Sigmoid colon (tissue), 3 donors: ENCODE data around the gene HCN4.

ENCODE experiments used
- CTCF ChIP-seq, 4 experiments: fragments of 450-650 bp in 3 of 4; fragments of 200-600 bp in 1 of 4; IDR thresholded peaks; one replicate each; pipeline ENCODE4 v1.5.1; 2016 to 2019; ENCODE audit warnings: antibody characterized with exemption in 4 of 4, mild to moderate bottlenecking in 3 of 4, moderate library complexity in 2 of 4
- POLR2A ChIP-seq, 2 donors: fragments of 450-650 bp; IDR thresholded peaks; one replicate each; pipeline ENCODE4 v1.6.1; 2016; ENCODE audit warnings: antibody characterized with exemption in 2 of 2, mild to moderate bottlenecking in 2 of 2, moderate library complexity in 2 of 2

GRCh38 chr15:73335026-73335425 is 33.7 kb downstream of the HCN4 start:
- TF ChIP-seq POLR2A (IDR thresholded peaks at IDR 0.05), result no peak
- no peak for TF ChIP-seq CTCF (IDR thresholded peaks at IDR 0.05)
